GM12891 (cell line): ENCODE data around the gene TSACC.

Experiments used
- DNase-seq: peaks from one replicate; pipeline ENCODE4 v3.0.0; 2011; ENCODE audit warnings: low spot score; ENCODE audit not compliant: insufficient read length
- FAIRE-seq: peaks from 2 replicates; lab custom pipeline; 2011; peaks lifted over from hg19 to GRCh38; lab: Jason Lieb, UNC
- PAX5 ChIP-seq: IDR thresholded peaks from 2 replicates; pipeline ENCODE4 v1.6.1; 2011; ENCODE audit warnings: low read length, moderate library complexity, mild to moderate bottlenecking; ENCODE audit not compliant: insufficient read depth, severe bottlenecking
- POLR2A ChIP-seq: IDR thresholded peaks from 2 replicates; pipeline ENCODE4 v1.6.1; 2011; ENCODE audit warnings: low read depth, low read length, control low read depth
- POLR2AphosphoS5 ChIP-seq: IDR thresholded peaks from 2 replicates; pipeline ENCODE4 v1.6.1; 2011; ENCODE audit warnings: low read depth, low read length, control low read depth
- POU2F2 ChIP-seq: IDR thresholded peaks from 2 replicates; pipeline ENCODE4 v1.6.1; 2011; ENCODE audit warnings: low read depth, mild to moderate bottlenecking, control low read depth, low read length, moderate library complexity
- SPI1 ChIP-seq: IDR thresholded peaks from 2 replicates; pipeline ENCODE4 v1.6.1; 2011; ENCODE audit warnings: low read depth, low read length, control low read depth
- TAF1 ChIP-seq: IDR thresholded peaks from 2 replicates; pipeline ENCODE4 v1.6.1; 2011; ENCODE audit warnings: low read depth, low read length, control low read depth

Gene TSACC

DNA sequence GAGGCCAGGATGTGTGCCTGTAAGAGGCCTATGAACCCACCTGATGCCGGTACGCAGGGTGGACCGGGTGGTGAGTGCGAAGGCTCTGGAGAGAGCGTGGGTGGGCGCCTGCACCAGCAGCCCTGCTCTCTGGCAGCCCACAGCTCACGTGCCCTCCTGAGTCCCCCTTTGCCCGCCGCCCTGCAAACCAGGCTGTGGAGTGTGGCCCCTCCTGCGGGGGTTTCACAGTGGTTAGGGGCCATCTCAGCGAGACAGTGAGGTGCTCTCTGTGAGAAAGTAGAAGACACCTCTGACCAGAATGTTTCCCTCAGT, 53.0 kb downstream of the TSACC start:
- FAIRE-seq (no peak), DNase-seq (no peak)
- no peak for TF ChIP-seq POLR2A
- TF ChIP-seq TAF1, result no peak
- TF ChIP-seq POLR2AphosphoS5, result no peak
- no peak for TF ChIP-seq SPI1
- no peak for TF ChIP-seq PAX5
- no peak for TF ChIP-seq POU2F2

GRCh38 chr1:156391701-156392100, 53.4 kb downstream of the TSACC start:
- DNase-seq, result no peak
- FAIRE-seq, result no peak
- TF ChIP-seq SPI1 (no peak), POU2F2 (no peak), PAX5 (no peak), POLR2AphosphoS5 (no peak), POLR2A (no peak), TAF1 (no peak)

DNA sequence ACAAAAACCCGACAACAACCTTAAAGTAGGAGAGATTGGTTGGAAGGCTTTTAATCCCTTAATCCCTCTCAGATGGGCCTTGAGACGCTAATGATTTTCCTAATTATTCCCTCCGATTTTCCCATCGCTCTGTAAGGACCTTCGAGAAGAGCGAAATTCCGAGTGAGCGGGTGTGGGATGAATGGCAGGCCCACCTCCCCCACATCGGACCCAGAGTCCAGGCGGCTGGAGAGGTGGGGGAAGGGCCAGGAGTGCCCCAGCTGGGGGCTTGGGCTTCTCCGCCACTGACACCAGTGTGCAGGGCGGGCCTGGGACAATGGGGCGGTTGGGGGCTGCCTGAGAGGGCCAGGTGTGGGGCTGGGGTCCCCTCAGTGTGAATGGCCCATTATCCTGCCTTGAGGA, 54.1 kb downstream of the TSACC start:
- DNase-seq (no peak), FAIRE-seq (no peak)
- no peak for TF ChIP-seq SPI1
- TF ChIP-seq PAX5, result no peak

- TF ChIP-seq PAX5, result no peak
- TF ChIP-seq POU2F2, result no peak
- TF ChIP-seq POLR2A, result no peak
- TF ChIP-seq TAF1, result no peak
- TF ChIP-seq SPI1, result no peak
- TF ChIP-seq POLR2AphosphoS5, result no peak
- FAIRE-seq (no peak), DNase-seq (no peak)
Measured at GRCh38 chr1:156393095-156393494, 54.8 kb downstream of the TSACC start.

DNA sequence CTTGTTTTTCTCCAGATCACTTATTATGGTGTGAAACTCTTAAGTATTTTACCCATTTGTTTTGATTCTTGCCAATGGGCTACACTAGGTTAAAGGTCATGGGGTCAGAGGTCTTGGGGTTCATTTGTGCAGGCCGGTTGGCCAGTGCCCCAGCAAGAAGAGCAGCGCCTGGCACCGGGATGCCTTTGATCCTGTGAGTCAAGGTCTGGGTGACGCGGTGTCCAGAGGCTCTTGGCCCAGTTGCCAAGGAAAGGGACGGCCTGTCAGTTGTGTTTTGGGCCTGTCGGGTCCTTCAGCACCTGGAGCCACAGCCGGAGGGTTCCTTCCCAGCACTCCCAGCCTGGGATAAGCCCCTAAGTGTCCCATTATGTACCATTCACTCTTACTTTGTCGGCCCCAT, 55.8 kb downstream of the TSACC start:
- DNase-seq (no peak), FAIRE-seq (no peak)
- TF ChIP-seq TAF1, result no peak
- TF ChIP-seq POLR2AphosphoS5, result no peak
- TF ChIP-seq POLR2A, result no peak
- no peak for TF ChIP-seq POU2F2
- no peak for TF ChIP-seq PAX5
- TF ChIP-seq SPI1, result no peak

- DNase-seq (no peak), FAIRE-seq (no peak)
- no peak for TF ChIP-seq POLR2A
- no peak for TF ChIP-seq PAX5
- TF ChIP-seq SPI1, result no peak
- no peak for TF ChIP-seq POU2F2
- TF ChIP-seq POLR2AphosphoS5, result no peak
- no peak for TF ChIP-seq TAF1
Measured at GRCh38 chr1:156394835-156395461, 56.6 kb downstream of the TSACC start.
